ENCODE measurements around the gene SPEM2.

SPEM2 gene

DNA sequence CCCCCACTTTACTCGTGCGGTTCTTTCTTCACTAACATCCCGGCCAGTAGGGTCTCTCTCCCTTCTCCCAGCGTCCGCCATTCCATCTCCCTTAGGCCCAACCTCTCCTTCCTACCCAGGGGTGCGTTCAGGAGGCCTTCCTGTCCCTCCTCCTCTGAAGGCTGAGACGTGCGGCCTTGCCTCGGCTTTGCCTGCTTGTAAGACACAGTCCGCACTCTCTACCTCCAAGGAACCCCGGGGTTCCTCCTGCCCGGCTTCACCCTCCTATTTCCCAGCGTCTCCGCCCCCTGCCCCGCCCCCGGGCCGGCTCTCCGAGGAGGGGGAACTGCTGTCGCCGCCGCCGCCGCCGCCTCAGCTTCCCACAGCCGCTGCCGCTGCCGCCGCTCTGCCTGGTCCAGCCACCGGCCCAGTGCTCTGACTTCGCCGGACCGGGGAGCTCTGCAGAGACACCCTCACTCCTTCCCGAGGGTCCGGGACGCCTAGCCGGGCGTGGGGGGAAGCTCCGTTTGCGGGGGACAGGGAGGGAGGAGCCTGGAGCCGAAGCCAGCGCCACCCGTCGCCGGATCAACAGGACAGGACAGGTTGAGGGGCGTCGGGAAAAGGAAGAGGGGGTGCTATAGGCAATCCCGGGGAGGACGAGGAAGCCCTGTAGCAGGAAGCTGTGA is 12.7 kb downstream of the SPEM2 start:
- peak overlapping the region; percentile 92 for H3K27ac ChIP-seq
- DNase-seq (ENCODE audit: low spot score): no peak
- ChIA-PET CTCF (interaction anchor here (0.6 to 4.3 kb wide), 4 partner anchors 41 to 125 kb away, joined by 3 to 28 read pairs (median 8); partner anchors contain the start of genes SENP3 and ZBTB4), POLR2A (ENCODE audit: low non-redundant PET) (interaction anchor here (0.6 to 1.1 kb wide), 3 partner anchors 29 to 115 kb away, joined by 3 to 4 read pairs (median 3); no protein-coding TSS in a partner anchor)
- TF ChIP-seq CTCF (conservative IDR thresholded peaks at IDR 0.05; ENCODE audit: low read depth): no peak

DNA sequence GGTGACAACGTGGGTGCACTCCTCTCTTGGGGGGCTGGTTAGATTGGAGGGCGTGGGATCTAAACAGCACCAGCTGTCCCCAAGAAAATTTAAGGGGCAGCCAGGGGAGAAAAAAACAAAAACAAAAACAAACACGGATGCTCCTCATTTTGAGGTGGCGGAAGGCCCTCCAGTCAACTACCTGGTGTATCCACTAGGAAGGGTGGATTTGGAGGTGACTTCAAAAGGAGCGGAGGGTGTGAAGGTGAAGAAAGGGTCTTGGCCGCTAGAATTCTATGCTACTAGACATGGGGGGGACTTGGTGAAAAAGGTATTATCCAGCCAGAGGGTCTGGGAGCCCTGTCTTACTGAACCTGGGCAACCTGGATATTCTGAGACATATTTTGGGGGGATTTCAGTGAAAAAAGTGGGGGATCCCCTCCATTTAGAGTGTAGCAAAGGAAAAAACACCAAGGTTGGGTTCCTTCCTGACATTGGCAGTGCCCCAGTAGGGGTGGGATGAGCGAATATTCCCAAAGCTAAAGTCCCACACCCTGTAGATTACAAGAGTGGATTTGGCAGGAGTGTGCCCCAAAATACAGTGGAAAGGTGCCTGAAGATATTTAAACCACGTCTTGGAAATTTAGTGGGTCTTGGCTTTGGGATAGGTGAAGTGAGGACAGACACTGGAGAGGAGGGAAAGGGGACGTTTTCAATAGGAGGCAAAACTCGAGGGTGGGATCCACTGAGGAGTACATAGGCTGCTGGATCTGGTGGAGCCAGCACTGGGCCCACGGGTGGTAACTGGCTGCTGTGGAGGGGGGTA is 13.4 kb downstream of the SPEM2 start:
- ChIA-PET CTCF (interaction anchor here (0.6 to 4.3 kb wide), 2 partner anchors 89 to 122 kb away, joined by 3 to 28 read pairs; partner anchors contain the start of gene SENP3), POLR2A (ENCODE audit: low non-redundant PET) (interaction anchor here (0.6 to 1.1 kb wide), 2 partner anchors 46 to 114 kb away, joined by 3 to 4 read pairs; no protein-coding TSS in a partner anchor)
- H3K27ac ChIP-seq: peak overlapping the region; percentile 92
- DNase-seq (ENCODE audit: low spot score): no peak
- TF ChIP-seq CTCF (conservative IDR thresholded peaks at IDR 0.05; ENCODE audit: low read depth): no peak

DNA sequence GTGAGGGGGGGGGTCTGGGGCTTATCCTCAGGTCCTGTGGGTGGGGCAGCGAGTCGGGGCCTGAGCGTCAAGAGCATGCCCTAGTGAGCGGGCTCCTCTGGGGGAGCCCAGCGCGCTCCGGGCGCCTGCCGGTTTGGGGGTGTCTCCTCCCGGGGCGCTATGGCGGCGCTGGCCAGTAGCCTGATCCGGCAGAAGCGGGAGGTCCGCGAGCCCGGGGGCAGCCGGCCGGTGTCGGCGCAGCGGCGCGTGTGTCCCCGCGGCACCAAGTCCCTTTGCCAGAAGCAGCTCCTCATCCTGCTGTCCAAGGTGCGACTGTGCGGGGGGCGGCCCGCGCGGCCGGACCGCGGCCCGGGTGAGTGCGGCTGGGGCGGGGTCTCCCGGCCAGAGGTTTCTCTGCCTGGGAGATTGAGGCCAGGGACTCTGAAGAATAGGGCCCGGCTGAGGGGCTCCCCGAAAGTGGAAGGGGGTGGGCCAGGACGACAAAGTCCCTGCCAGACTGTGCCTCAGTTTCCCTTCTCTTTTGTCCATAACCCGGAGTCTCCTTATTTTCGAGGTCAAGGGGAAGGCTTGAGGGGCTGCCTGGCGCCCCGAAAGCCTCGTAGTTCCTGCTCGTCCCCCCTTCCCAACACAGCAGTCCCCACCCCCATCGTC is 14.2 kb downstream of the SPEM2 start, which contains the start of gene FGF11:
Gene FGF11, plus strand, starts transcription at position 51 of the 651 bp plus-strand sequence. Its CDS starts 109 bp downstream, at position 160.
- no peak for TF ChIP-seq CTCF (conservative IDR thresholded peaks at IDR 0.05; ENCODE audit: low read depth)
- peak within 1 kb of the TSS; percentile 92 for H3K27ac ChIP-seq
- ChIA-PET CTCF (interaction anchor here (0.6 to 4.3 kb wide), 3 partner anchors 36 to 121 kb away, joined by 3 to 28 read pairs (median 5); partner anchors contain the start of gene SENP3), POLR2A (ENCODE audit: low non-redundant PET) (interaction anchor here (0.7 kb wide), 1 partner anchor 16 kb away, joined by 3 read pairs; no protein-coding TSS in a partner anchor)
- DNase-seq (ENCODE audit: low spot score): no peak

- CTCF ChIA-PET: interaction anchor here (0.6 to 4.3 kb wide), 5 partner anchors 36 to 121 kb away, joined by 3 to 28 read pairs (median 4); partner anchors contain the start of gene SENP3
- TF ChIP-seq CTCF (conservative IDR thresholded peaks at IDR 0.05; ENCODE audit: low read depth): no peak
- H3K27ac ChIP-seq: peak overlapping the region; percentile 84
- DNase-seq (ENCODE audit: low spot score): no peak
- POLR2A ChIA-PET (ENCODE audit: low non-redundant PET): interaction anchor here (0.7 to 0.8 kb wide), 4 partner anchors 11 to 63 kb away, joined by 3 to 4 read pairs (median 3); no protein-coding TSS in a partner anchor
Measured at GRCh38 chr17:7440113-7440833, 14.9 kb downstream of the SPEM2 start.

- ChIA-PET CTCF (interaction anchor here (1.0 to 1.5 kb wide), 3 partner anchors 35 to 120 kb away, joined by 3 to 4 read pairs (median 3); no protein-coding TSS in a partner anchor), POLR2A (ENCODE audit: low non-redundant PET) (interaction anchor here (0.7 to 1.1 kb wide), 4 partner anchors 10 to 119 kb away, joined by 3 to 10 read pairs (median 4); no protein-coding TSS in a partner anchor)
- DNase-seq (ENCODE audit: low spot score): no peak
- TF ChIP-seq CTCF (conservative IDR thresholded peaks at IDR 0.05; ENCODE audit: low read depth): no peak
- peak overlapping the region; percentile 84 for H3K27ac ChIP-seq
Measured at GRCh38 chr17:7440834-7441195, 15.4 kb downstream of the SPEM2 start.
